Ecto neural progenitor cell (in vitro differentiated cells): ENCODE data around the gene SLC35B2.
A peak's percentile ranks its signal among the peaks of the same experiment; 100 is the strongest.

Experiments used
- DNase-seq: peaks from one replicate; pipeline ENCODE4 v3.0.0-alpha.2; 2018; ENCODE audit warnings: low spot score

The SLC35B2 gene

GRCh38 chr6:44268095-44268628 lies 10.8 kb upstream of the SLC35B2 start:
- peak; percentile 82 for DNase-seq

- DNase-seq, result no peak
These were observed 9.9 kb upstream of the SLC35B2 start for GRCh38 chr6:44267252-44267651.

GRCh38 chr6:44266347-44266746 lies 9.0 kb upstream of the SLC35B2 start:
- DNase-seq, result no peak

GRCh38 chr6:44265722-44266233 lies 8.4 kb upstream of the SLC35B2 start:
- DNase-seq, result no peak

- DNase-seq, result peak; percentile 95
These were observed 7.8 kb upstream of the SLC35B2 start, which contains the start of gene NFKBIE for GRCh38 chr6:44265007-44265721. Gene NFKBIE (minus strand): TSS chr6:44265551. CDS start chr6:44265346, 205 bp downstream.

GRCh38 chr6:44264154-44265006 lies 7.1 kb upstream of the SLC35B2 start:
- no peak for DNase-seq

GRCh38 chr6:44263354-44264100 lies 6.2 kb upstream of the SLC35B2 start:
- DNase-seq, result no peak

- DNase-seq, result no peak
These were observed 5.4 kb upstream of the SLC35B2 start for GRCh38 chr6:44262467-44263353.

GRCh38 chr6:44261581-44261980 lies 4.3 kb upstream of the SLC35B2 start:
- no peak for DNase-seq

GRCh38 chr6:44260451-44261297 lies 3.3 kb upstream of the SLC35B2 start:
- no peak for DNase-seq

GRCh38 chr6:44260011-44260410 lies 2.7 kb upstream of the SLC35B2 start:
- no peak for DNase-seq

GRCh38 chr6:44258921-44259320 lies 1.6 kb upstream of the SLC35B2 start:
- no peak for DNase-seq

GRCh38 chr6:44258325-44258863 lies 1.1 kb upstream of the SLC35B2 start:
- DNase-seq, result no peak

- DNase-seq, result no peak
These were observed 511 bp upstream of the SLC35B2 start for GRCh38 chr6:44257753-44258324.

- no peak for DNase-seq
These were observed 628 bp downstream of the SLC35B2 start for GRCh38 chr6:44256775-44257024.

- no peak for DNase-seq
These were observed 1.2 kb downstream of the SLC35B2 start for GRCh38 chr6:44255871-44256774.

GRCh38 chr6:44255105-44255808 lies 2.1 kb downstream of the SLC35B2 start:
- no peak for DNase-seq
